Measurements from ENCODE around the gene RAD9A.

RAD9A gene

GRCh38 chr11:67435031-67435726 is 43.4 kb downstream of the RAD9A start:
- peaks cover 65% of the 10 kb centered on the region for H3K36me3 ChIP-seq (ENCODE audit: control insufficient read depth, insufficient read depth, low read length)
- peaks cover 17% of the 10 kb centered on the region for H3K4me1 ChIP-seq (ENCODE audit: control insufficient read depth, insufficient read depth, low read length)
- no peaks in the 10 kb centered on the region for H3K9me3 ChIP-seq (ENCODE audit: control insufficient read depth, insufficient read depth, low read length)
- no peaks in the 10 kb centered on the region for H3K27me3 ChIP-seq (ENCODE audit: control insufficient read depth, insufficient read depth, low read length)
- no peak overlapping the region for H3K4me3 ChIP-seq (ENCODE audit: low read depth, low read length)
- peak overlapping the region; percentile 14 for H3K27ac ChIP-seq (ENCODE audit: low read depth, low read length)
- H3K9ac ChIP-seq (ENCODE audit: low read depth, low read length): no peak overlapping the region

DNA sequence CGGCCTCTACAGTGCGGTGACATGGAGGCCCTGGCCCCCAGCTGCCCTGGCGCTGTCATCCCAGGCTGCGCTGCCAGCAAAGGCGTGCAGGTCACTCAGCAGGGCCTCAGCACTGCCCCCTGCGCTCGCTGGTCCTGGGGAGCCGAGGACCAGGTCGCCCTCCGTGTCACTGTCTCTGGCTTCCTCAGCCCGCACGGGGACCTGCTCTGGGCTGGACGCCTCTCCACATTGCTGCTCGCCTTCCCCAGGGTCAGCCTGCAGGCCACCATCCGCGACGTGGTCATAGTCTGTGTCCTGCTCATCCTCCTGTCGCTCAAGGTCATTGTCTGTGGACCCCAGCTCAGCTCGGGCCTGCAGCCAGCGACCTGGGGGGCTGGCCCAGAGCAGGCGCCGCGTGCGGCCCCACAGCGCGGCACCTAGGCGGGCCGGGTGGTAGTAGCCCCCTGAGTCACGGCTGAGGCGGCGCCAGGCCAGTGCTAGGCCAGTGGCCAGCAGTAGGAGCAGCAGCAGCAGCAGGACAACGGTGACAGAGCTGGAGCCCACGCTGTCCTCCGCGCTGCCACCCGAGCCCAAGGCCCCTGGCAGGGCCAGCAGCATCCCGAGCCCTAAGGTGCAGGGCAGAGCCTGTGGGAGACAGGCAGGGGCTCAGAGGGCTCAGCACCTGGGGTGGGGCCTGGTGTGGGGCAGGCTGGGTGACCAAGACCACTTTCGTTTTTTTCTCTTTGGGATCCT is 44.1 kb downstream of the RAD9A start:
- H3K4me3 ChIP-seq (ENCODE audit: low read depth, low read length): no peak overlapping the region
- peaks cover 17% of the 10 kb centered on the region for H3K4me1 ChIP-seq (ENCODE audit: control insufficient read depth, insufficient read depth, low read length)
- H3K36me3 ChIP-seq (ENCODE audit: control insufficient read depth, insufficient read depth, low read length): peaks cover 70% of the 10 kb centered on the region
- H3K9ac ChIP-seq (ENCODE audit: low read depth, low read length): peak overlapping the region; percentile 60
- H3K9me3 ChIP-seq (ENCODE audit: control insufficient read depth, insufficient read depth, low read length): no peaks in the 10 kb centered on the region
- H3K27ac ChIP-seq (ENCODE audit: low read depth, low read length): peak overlapping the region; percentile 90
- no peaks in the 10 kb centered on the region for H3K27me3 ChIP-seq (ENCODE audit: control insufficient read depth, insufficient read depth, low read length)

- peak overlapping the region; percentile 41; the same call in 1 of the 2 replicates for H3K9ac ChIP-seq (ENCODE audit: low read depth, low read length)
- H3K27me3 ChIP-seq (ENCODE audit: control insufficient read depth, insufficient read depth, low read length): no peaks in the 10 kb centered on the region
- peaks cover 17% of the 10 kb centered on the region for H3K4me1 ChIP-seq (ENCODE audit: control insufficient read depth, insufficient read depth, low read length)
- H3K4me3 ChIP-seq (ENCODE audit: low read depth, low read length): no peak overlapping the region
- H3K36me3 ChIP-seq (ENCODE audit: control insufficient read depth, insufficient read depth, low read length): peaks cover 73% of the 10 kb centered on the region
- no peaks in the 10 kb centered on the region for H3K9me3 ChIP-seq (ENCODE audit: control insufficient read depth, insufficient read depth, low read length)
- H3K27ac ChIP-seq (ENCODE audit: low read depth, low read length): peak overlapping the region; percentile 90
Measured at GRCh38 chr11:67436459-67437081, 44.8 kb downstream of the RAD9A start.

GRCh38 chr11:67437082-67437808 is 45.5 kb downstream of the RAD9A start, which contains the start of gene PTPRCAP:
TSS of gene PTPRCAP (minus strand) at chr11:67437682. CDS start at chr11:67437619, 63 bp downstream.
- Histone ChIP-seq H3K27me3 (ENCODE audit: control insufficient read depth, insufficient read depth, low read length) (no peaks in the 10 kb centered on the region), H3K9me3 (ENCODE audit: control insufficient read depth, insufficient read depth, low read length) (no peaks in the 10 kb centered on the region), H3K27ac (ENCODE audit: low read depth, low read length) (peak within 1 kb of the TSS; percentile 90), H3K36me3 (ENCODE audit: control insufficient read depth, insufficient read depth, low read length) (peaks cover 72% of the 10 kb centered on the region), H3K4me1 (ENCODE audit: control insufficient read depth, insufficient read depth, low read length) (peaks cover 17% of the 10 kb centered on the region), H3K9ac (ENCODE audit: low read depth, low read length) (peak within 1 kb of the TSS; percentile 41), H3K4me3 (ENCODE audit: low read depth, low read length) (no peak within 1 kb of the TSS)

- peaks cover 17% of the 10 kb centered on the region for H3K4me1 ChIP-seq (ENCODE audit: control insufficient read depth, insufficient read depth, low read length)
- peak overlapping the region; percentile 40; the same call in 1 of the 2 replicates for H3K9ac ChIP-seq (ENCODE audit: low read depth, low read length)
- H3K36me3 ChIP-seq (ENCODE audit: control insufficient read depth, insufficient read depth, low read length): peaks cover 66% of the 10 kb centered on the region
- H3K4me3 ChIP-seq (ENCODE audit: low read depth, low read length): no peak overlapping the region
- no peaks in the 10 kb centered on the region for H3K9me3 ChIP-seq (ENCODE audit: control insufficient read depth, insufficient read depth, low read length)
- peak overlapping the region; percentile 84 for H3K27ac ChIP-seq (ENCODE audit: low read depth, low read length)
- no peaks in the 10 kb centered on the region for H3K27me3 ChIP-seq (ENCODE audit: control insufficient read depth, insufficient read depth, low read length)
Measured at GRCh38 chr11:67437809-67438157, 46.0 kb downstream of the RAD9A start.

GRCh38 chr11:67438158-67438902 is 46.5 kb downstream of the RAD9A start:
- no peak overlapping the region for H3K9ac ChIP-seq (ENCODE audit: low read depth, low read length)

DNA sequence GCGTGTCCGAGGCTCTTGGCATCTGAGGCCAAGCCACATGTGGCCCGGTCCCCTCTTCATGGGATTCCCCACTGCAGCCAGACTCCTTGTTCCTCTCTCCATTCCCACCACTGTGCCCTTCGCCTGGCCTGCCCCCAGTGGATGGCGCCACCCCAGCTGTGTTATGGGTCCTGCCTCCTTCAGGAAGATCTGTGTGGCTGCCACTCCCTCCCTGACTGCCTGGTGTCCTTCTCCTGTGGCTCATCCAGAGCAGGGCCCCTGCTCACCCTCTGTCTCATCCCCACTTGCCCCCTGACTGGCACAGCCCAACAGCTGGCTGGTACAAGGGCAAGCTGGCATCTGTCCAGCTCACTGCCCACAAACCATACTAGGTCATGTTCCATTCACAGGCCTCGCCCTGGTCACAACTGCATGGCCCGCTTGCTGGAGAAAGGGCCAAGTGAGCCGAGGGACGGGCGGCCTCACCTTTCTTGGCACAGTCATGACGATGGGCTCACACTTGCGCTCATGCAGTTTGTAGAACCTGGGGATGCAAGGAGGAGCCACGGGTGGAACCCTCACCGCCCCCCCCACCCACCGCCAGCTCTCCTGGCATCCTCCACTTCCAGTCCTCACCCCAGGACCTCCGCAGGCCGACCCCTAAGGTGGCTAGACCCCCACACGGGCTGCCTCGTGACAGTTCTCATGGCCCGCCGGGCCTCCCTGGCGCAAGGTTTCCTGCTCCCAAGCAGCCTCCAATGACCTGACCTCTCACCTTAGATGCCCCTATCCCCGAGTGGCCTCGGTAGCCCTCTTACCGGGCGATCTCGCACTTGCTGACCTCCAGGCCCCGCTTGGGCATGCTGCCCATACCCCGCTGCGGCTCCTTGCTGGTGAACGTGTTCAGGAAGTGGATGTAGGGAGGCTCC is 47.8 kb downstream of the RAD9A start:
- Histone ChIP-seq H3K9me3 (ENCODE audit: control insufficient read depth, insufficient read depth, low read length) (no peaks in the 10 kb centered on the region), H3K4me1 (ENCODE audit: control insufficient read depth, insufficient read depth, low read length) (peaks cover 17% of the 10 kb centered on the region), H3K36me3 (ENCODE audit: control insufficient read depth, insufficient read depth, low read length) (peaks cover 48% of the 10 kb centered on the region), H3K27ac (ENCODE audit: low read depth, low read length) (peak overlapping the region; percentile 28), H3K4me3 (ENCODE audit: low read depth, low read length) (no peak overlapping the region), H3K27me3 (ENCODE audit: control insufficient read depth, insufficient read depth, low read length) (no peaks in the 10 kb centered on the region), H3K9ac (ENCODE audit: low read depth, low read length) (no peak overlapping the region)

More at GRCh38 chr11:67438158-67438902, 46.5 kb downstream of the RAD9A start:
- Histone ChIP-seq H3K27ac (ENCODE audit: low read depth, low read length) (peak overlapping the region; percentile 28), H3K36me3 (ENCODE audit: control insufficient read depth, insufficient read depth, low read length) (peaks cover 61% of the 10 kb centered on the region), H3K27me3 (ENCODE audit: control insufficient read depth, insufficient read depth, low read length) (no peaks in the 10 kb centered on the region), H3K4me3 (ENCODE audit: low read depth, low read length) (no peak overlapping the region), H3K4me1 (ENCODE audit: control insufficient read depth, insufficient read depth, low read length) (peaks cover 17% of the 10 kb centered on the region), H3K9me3 (ENCODE audit: control insufficient read depth, insufficient read depth, low read length) (no peaks in the 10 kb centered on the region)

GRCh38 chr11:67440229-67441097 is 48.7 kb downstream of the RAD9A start:
- no peak overlapping the region for H3K27ac ChIP-seq (ENCODE audit: low read depth, low read length)
- H3K4me1 ChIP-seq (ENCODE audit: control insufficient read depth, insufficient read depth, low read length): peaks cover 17% of the 10 kb centered on the region
- H3K9me3 ChIP-seq (ENCODE audit: control insufficient read depth, insufficient read depth, low read length): no peaks in the 10 kb centered on the region
- no peak overlapping the region for H3K9ac ChIP-seq (ENCODE audit: low read depth, low read length)
- no peak overlapping the region for H3K4me3 ChIP-seq (ENCODE audit: low read depth, low read length)
- H3K27me3 ChIP-seq (ENCODE audit: control insufficient read depth, insufficient read depth, low read length): no peaks in the 10 kb centered on the region
- H3K36me3 ChIP-seq (ENCODE audit: control insufficient read depth, insufficient read depth, low read length): peaks cover 42% of the 10 kb centered on the region

GRCh38 chr11:67441098-67441563 is 49.3 kb downstream of the RAD9A start:
- Histone ChIP-seq H3K9ac (ENCODE audit: low read depth, low read length) (no peak overlapping the region), H3K4me3 (ENCODE audit: low read depth, low read length) (no peak overlapping the region), H3K27me3 (ENCODE audit: control insufficient read depth, insufficient read depth, low read length) (no peaks in the 10 kb centered on the region), H3K9me3 (ENCODE audit: control insufficient read depth, insufficient read depth, low read length) (no peaks in the 10 kb centered on the region), H3K36me3 (ENCODE audit: control insufficient read depth, insufficient read depth, low read length) (peaks cover 42% of the 10 kb centered on the region), H3K27ac (ENCODE audit: low read depth, low read length) (no peak overlapping the region), H3K4me1 (ENCODE audit: control insufficient read depth, insufficient read depth, low read length) (peaks cover 14% of the 10 kb centered on the region)

Measured in HUES48 (cell line).